DND-41 (cell line): ENCODE results near the gene RFTN1.

Experiments
- ATAC-seq: fragments of 200-7000 bp; cut with Tn5 transposase; 3 replicates; pipeline ENCODE4 v1.9.1; 2021; ENCODE audit warnings: low read depth; ENCODE audit not compliant: insufficient read depth
- DNase-seq: peaks from one replicate; pipeline ENCODE4 v3.0.0-alpha.2; 2020
- H2AFZ ChIP-seq: 2 replicates; pipeline ENCODE4 v1.6.0; 2012; ENCODE audit warnings: low read depth, low read length
- H3K27ac ChIP-seq: 2 replicates; pipeline ENCODE4 v1.5.1; 2012; ENCODE audit warnings: low read length, inconsistent platforms
- H3K27me3 ChIP-seq: fragments of 200-600 bp; sonication (generic); 2 replicates; pipeline ENCODE4 v1.6.0; 2012; ENCODE audit warnings: low read length, mild to moderate bottlenecking, inconsistent platforms; ENCODE audit not compliant: insufficient read depth, poor library complexity
- H3K36me3 ChIP-seq: 2 replicates; pipeline ENCODE4 v1.5.1; 2012; ENCODE audit warnings: low read length, inconsistent platforms; ENCODE audit not compliant: insufficient read depth
- H3K4me1 ChIP-seq: 2 replicates; pipeline ENCODE4 v1.5.1; 2012; ENCODE audit warnings: mild to moderate bottlenecking, low read length; ENCODE audit not compliant: insufficient read depth
- H3K4me2 ChIP-seq: 2 replicates; pipeline ENCODE4 v1.6.0; 2012; ENCODE audit warnings: mild to moderate bottlenecking, moderate library complexity, low read length, inconsistent platforms; ENCODE audit not compliant: insufficient read depth
- H3K4me3 ChIP-seq, 2 experiments: fragments of 200-600 bp in 1 of 2; shearing (Covaris generic) in 1 of 2; 2 replicates each; pipeline ENCODE4 v1.5.1; 2012 to 2016; ENCODE audit warnings: inconsistent platforms in 2 of 2, low read length in 2 of 2, mild to moderate bottlenecking in 2 of 2, low read depth in 1 of 2, moderate library complexity in 1 of 2
- H3K79me2 ChIP-seq: 2 replicates; pipeline ENCODE4 v1.6.0; 2012; ENCODE audit warnings: low read length, inconsistent platforms; ENCODE audit not compliant: insufficient read depth
- H3K9ac ChIP-seq: 2 replicates; pipeline ENCODE4 v1.6.0; 2012; ENCODE audit warnings: low read depth, mild to moderate bottlenecking, inconsistent platforms, low read length, moderate library complexity
- H3K9me3 ChIP-seq: 2 replicates; pipeline ENCODE4 v1.5.1; 2012; ENCODE audit warnings: low read length, moderate library complexity, mild to moderate bottlenecking, inconsistent platforms; ENCODE audit not compliant: insufficient read depth, severe bottlenecking
- H4K20me1 ChIP-seq: 2 replicates; pipeline ENCODE4 v1.6.0; 2012; ENCODE audit warnings: low read length; ENCODE audit not compliant: insufficient read depth
- CTCF ChIP-seq: IDR thresholded peaks from 2 replicates; pipeline ENCODE4 v1.5.1; 2012; ENCODE audit warnings: borderline replicate concordance, low read length, moderate library complexity, mild to moderate bottlenecking; ENCODE audit not compliant: poor library complexity, severe bottlenecking; ENCODE audit errors: extremely low read depth
- EZH2 ChIP-seq: IDR thresholded peaks from 3 replicates; pipeline ENCODE4 v1.6.1; 2012; ENCODE audit warnings: borderline replicate concordance, low read depth, mild to moderate bottlenecking, moderate library complexity, low read length, inconsistent platforms; ENCODE audit not compliant: severe bottlenecking

RFTN1 gene

GRCh38 chr3:16417945-16418739 lies 95.4 kb downstream of the RFTN1 start:
- Histone ChIP-seq H4K20me1 (no peaks in the 10 kb centered on the region), H3K4me1 (no peaks in the 10 kb centered on the region), H3K27ac (no peak overlapping the region), H3K9ac (no peak overlapping the region), H3K9me3 (no peaks in the 10 kb centered on the region), H3K79me2 (peaks cover 28% of the 10 kb centered on the region), H3K4me2 (no peak overlapping the region), H3K27me3 (no peaks in the 10 kb centered on the region), H3K36me3 (peaks cover 6% of the 10 kb centered on the region), H3K4me3 (no peak overlapping the region), H2AFZ (no peak overlapping the region)
- DNase-seq: no peak
- TF ChIP-seq CTCF: no peak
- TF ChIP-seq EZH2: no peak
- no peak for ATAC-seq

DNA sequence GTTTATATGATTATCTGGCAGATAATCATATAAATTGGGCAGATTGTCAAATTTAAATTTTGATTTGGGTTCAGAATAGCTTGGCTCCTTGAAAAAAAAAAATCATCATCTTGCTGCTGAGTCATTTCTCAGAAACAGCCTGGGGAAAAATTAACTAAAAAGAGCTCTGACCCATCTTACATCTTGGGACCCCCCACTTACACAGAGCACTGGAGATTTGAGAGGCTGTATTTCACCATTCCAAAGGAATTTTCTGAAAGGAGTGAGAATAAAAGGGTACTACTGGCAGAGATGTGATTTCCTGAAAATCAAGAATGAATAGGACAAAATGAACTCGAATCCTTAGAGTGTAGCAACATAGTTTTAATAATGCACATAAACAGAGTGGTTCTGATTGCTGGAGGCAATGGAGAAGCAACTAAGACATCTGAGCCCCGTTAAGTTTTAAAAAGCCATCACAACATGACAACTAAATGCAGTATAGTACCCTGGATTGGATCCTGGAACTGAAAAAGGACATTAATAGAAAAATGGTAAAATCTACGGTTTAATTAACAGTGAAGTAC lies 97.5 kb downstream of the RFTN1 start:
- Histone ChIP-seq H3K79me2 (peaks cover 39% of the 10 kb centered on the region), H2AFZ (no peak overlapping the region), H3K27me3 (no peaks in the 10 kb centered on the region), H3K4me1 (no peaks in the 10 kb centered on the region), H3K4me2 (no peak overlapping the region), H3K9ac (no peak overlapping the region), H3K9me3 (no peaks in the 10 kb centered on the region), H3K36me3 (peaks cover 8% of the 10 kb centered on the region), H3K27ac (no peak overlapping the region), H4K20me1 (0 out of 2 replicates have a peak, but pooled peaks cover 4% of the 10 kb centered on the region), H3K4me3 (no peak overlapping the region)
- DNase-seq (no peak), ATAC-seq (no peak)
- TF ChIP-seq CTCF (no peak), EZH2 (no peak)

DNA sequence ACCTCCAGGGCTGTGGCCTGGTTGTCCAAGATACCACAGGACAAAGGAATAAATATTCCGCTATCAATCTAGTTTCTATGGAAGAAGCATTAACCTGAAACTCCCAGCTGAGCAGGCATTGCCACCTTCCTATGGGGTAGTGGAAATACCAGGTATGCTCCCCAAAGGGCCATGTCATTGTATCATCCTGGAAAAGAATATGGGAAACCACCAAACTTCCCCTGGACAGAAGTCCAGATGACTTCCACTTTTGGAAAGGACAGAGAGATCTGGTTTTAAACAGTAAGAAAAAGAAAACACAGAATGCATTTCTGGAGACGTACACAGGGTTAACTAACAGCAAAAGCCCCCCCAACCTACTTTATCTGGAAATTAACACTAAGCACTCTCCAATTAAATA lies 100.2 kb downstream of the RFTN1 start:
- no peak for TF ChIP-seq EZH2
- TF ChIP-seq CTCF: no peak
- ATAC-seq (no peak), DNase-seq (no peak)
- Histone ChIP-seq H3K4me3 (no peak overlapping the region), H3K27me3 (no peaks in the 10 kb centered on the region), H3K27ac (no peak overlapping the region), H3K9ac (no peak overlapping the region), H3K36me3 (peaks cover 18% of the 10 kb centered on the region), H4K20me1 (0 out of 2 replicates have a peak, but pooled peaks cover 4% of the 10 kb centered on the region), H3K9me3 (no peaks in the 10 kb centered on the region), H2AFZ (no peak overlapping the region), H3K4me2 (no peak overlapping the region), H3K79me2 (peaks cover 32% of the 10 kb centered on the region), H3K4me1 (no peaks in the 10 kb centered on the region)
